Calu3 (cell line): Measurements from ENCODE around the gene SLC35G6. TPM values are rescaled to one million over a fixed set of nuclear protein-coding genes. Genes with fewer than 3 reads are reported as not detected.

Source experiments
- BruUV-seq: library from RNA; stranded (reverse); fragments of 400-500 nt; replicated peaks from 2 replicates; lab custom pipeline; 2021; lab: Mats Ljungman, UMichigan
- CTCF ChIA-PET: fragments of 300-600 bp; sonication (Branson Sonifier 250); formaldehyde crosslinking; loops from one replicate; lab custom pipeline; 2022; ENCODE audit warnings: antibody characterized with exemption; lab: Charles Lee
- DNase-seq: peaks from one replicate; pipeline ENCODE4 v3.0.0; 2022
- H3K27ac Mint-ChIP-seq: one replicate; pipeline ENCODE4 v1.8.0; 2022; ENCODE audit warnings: mixed read lengths; ENCODE audit not compliant: unreplicated experiment
- H3K27me3 Mint-ChIP-seq: one replicate; pipeline ENCODE4 v1.8.0; 2022; ENCODE audit warnings: mixed read lengths; ENCODE audit not compliant: unreplicated experiment
- H3K36me3 Mint-ChIP-seq: one replicate; pipeline ENCODE4 v1.8.0; 2022; ENCODE audit warnings: mild to moderate bottlenecking, moderate library complexity, mixed read lengths; ENCODE audit not compliant: insufficient read depth, unreplicated experiment
- H3K4me1 Mint-ChIP-seq: one replicate; pipeline ENCODE4 v1.8.0; 2022; ENCODE audit warnings: mild to moderate bottlenecking, low read depth, mixed read lengths; ENCODE audit not compliant: unreplicated experiment
- H3K4me3 Mint-ChIP-seq: one replicate; pipeline ENCODE4 v1.8.0; 2022; ENCODE audit warnings: mild to moderate bottlenecking, low read depth, moderate library complexity, mixed read lengths; ENCODE audit not compliant: unreplicated experiment
- H3K9me3 Mint-ChIP-seq: one replicate; pipeline ENCODE4 v1.8.0; 2022; ENCODE audit warnings: low read depth, mixed read lengths; ENCODE audit not compliant: unreplicated experiment
- intact Hi-C: fragments of 100-400 bp; cut with micrococcal nuclease; formaldehyde crosslinking; loops from one replicate; pipeline ENCODE4 v1.10.0; 2022; ENCODE audit not compliant: unreplicated experiment
- total RNA-seq: library from RNA; stranded (reverse); gene quantifications from 2 replicates; pipeline ENCODE4 v1.2.3, GENCODE V29; 2022
- TF ChIP-seq, protein P1 (sequence below): fragments of 200-600 bp; IDR thresholded peaks from one replicate; pipeline ENCODE4 v1.8.0; 2022; ENCODE audit warnings: antibody characterized with exemption; ENCODE audit not compliant: unreplicated experiment

The SLC35G6 gene
- total RNA-seq, 1 experiment from 2014 or later: not detected

DNA sequence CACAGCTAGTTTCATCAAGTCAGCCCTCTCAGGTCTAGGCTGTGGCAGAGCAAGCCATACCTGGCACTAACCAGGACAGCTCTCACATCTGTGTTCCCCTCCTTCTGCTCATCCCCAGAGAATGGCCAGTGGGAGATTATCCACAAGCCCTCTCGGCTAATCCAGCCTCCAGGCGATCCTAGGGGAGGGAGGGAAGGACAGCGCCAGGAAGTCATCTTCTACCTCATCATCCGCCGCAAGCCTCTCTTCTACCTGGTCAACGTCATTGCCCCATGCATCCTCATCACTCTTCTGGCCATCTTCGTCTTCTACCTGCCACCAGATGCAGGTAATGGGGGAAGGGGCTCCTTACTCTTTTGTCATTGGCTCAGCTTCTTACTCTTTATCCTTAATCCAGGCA is 32.8 kb upstream of the SLC35G6 start:
- Mint-ChIP-seq H3K9me3 (no peaks in the 10 kb centered on the region), H3K27ac (no peak overlapping the region), H3K36me3 (no peaks in the 10 kb centered on the region), H3K4me1 (no peaks in the 10 kb centered on the region), H3K4me3 (no peak overlapping the region), H3K27me3 (peaks cover 32% of the 10 kb centered on the region)
- DNase-seq: no peak
- intact Hi-C loops: no loop called here
- no TSS peak for BruUV-seq
- CTCF ChIA-PET: no interaction called here
- TF ChIP-seq, protein P1, sequence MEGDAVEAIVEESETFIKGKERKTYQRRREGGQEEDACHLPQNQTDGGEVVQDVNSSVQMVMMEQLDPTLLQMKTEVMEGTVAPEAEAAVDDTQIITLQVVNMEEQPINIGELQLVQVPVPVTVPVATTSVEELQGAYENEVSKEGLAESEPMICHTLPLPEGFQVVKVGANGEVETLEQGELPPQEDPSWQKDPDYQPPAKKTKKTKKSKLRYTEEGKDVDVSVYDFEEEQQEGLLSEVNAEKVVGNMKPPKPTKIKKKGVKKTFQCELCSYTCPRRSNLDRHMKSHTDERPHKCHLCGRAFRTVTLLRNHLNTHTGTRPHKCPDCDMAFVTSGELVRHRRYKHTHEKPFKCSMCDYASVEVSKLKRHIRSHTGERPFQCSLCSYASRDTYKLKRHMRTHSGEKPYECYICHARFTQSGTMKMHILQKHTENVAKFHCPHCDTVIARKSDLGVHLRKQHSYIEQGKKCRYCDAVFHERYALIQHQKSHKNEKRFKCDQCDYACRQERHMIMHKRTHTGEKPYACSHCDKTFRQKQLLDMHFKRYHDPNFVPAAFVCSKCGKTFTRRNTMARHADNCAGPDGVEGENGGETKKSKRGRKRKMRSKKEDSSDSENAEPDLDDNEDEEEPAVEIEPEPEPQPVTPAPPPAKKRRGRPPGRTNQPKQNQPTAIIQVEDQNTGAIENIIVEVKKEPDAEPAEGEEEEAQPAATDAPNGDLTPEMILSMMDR: no peak

GRCh38 chr17:7459961-7460545 is 21.2 kb upstream of the SLC35G6 start:
- TF ChIP-seq, protein P1: no peak
- no TSS peak for BruUV-seq
- Mint-ChIP-seq H3K9me3 (no peaks in the 10 kb centered on the region), H3K27me3 (no peaks in the 10 kb centered on the region), H3K4me1 (no peaks in the 10 kb centered on the region), H3K4me3 (no peak overlapping the region), H3K27ac (no peak overlapping the region), H3K36me3 (peaks cover 26% of the 10 kb centered on the region)
- CTCF ChIA-PET: no interaction called here
- no peak for DNase-seq
- intact Hi-C loops: no loop called here

DNA sequence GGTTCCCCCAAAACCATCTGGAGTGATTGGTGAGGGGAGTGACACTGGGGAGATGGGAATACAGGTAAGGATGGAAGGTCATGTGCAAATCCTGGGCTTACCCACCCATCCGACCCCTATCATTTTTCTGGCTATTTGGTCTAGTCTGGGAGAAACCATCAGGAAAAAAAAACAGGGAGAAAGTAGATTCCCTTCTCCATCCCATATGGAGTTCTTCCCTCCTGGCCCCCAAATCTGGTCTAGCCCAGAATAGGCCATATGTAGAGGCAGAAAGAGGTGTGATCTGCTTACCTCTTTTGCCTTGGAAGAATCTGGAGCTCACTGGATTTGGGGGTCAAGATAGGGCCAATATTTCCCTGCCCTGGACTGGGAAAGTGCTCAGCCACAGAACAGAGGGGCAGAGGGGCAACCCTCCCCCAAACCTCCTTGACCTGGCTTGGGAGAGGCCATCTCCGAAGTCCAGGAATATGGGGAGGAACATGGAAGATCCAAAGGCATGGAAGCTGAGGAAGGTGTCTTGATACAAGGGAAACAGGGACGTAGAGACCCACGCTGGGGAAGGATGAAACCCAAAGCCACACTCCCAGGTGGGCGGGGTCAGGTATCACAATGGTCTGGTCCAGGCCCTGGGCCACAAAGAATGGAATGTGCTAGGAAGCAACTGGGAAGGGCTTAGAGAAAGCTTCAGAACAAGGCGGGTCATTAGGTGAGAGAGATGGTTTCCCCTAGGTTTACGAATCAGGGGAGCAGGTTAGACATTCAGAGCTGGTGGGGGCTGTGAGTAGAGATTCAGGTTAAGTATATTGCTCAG is 20.2 kb upstream of the SLC35G6 start:
- DNase-seq: no peak
- Mint-ChIP-seq H3K4me3 (no peak overlapping the region), H3K27me3 (no peaks in the 10 kb centered on the region), H3K36me3 (peaks cover 22% of the 10 kb centered on the region), H3K9me3 (no peaks in the 10 kb centered on the region), H3K4me1 (no peaks in the 10 kb centered on the region), H3K27ac (no peak overlapping the region)
- TF ChIP-seq, protein P1: no peak
- intact Hi-C loops: no loop called here
- no TSS peak for BruUV-seq
- CTCF ChIA-PET: no interaction called here

- TF ChIP-seq, protein P1: no peak
- Mint-ChIP-seq H3K27ac (no peak overlapping the region), H3K9me3 (no peaks in the 10 kb centered on the region), H3K27me3 (no peaks in the 10 kb centered on the region), H3K4me1 (no peaks in the 10 kb centered on the region), H3K36me3 (peaks cover 22% of the 10 kb centered on the region), H3K4me3 (no peak overlapping the region)
- CTCF ChIA-PET: interaction anchor here (0.6 kb wide), 1 partner anchor 22 kb away, joined by 5 read pairs; no protein-coding TSS in a partner anchor
- intact Hi-C loops: no loop called here
- BruUV-seq: no TSS peak
- DNase-seq: no peak
Measured at GRCh38 chr17:7462474-7463371, 18.5 kb upstream of the SLC35G6 start.
